ENCODE data around the gene CHST10.

The CHST10 gene

GRCh38 chr2:100451734-100452133 is 34.3 kb upstream of the CHST10 start:
- Histone ChIP-seq H3K27ac (replicated peaks) (no peak overlapping the region), H3K4me3 (replicated peaks; ENCODE audit: insufficient read depth, low read length) (no peak overlapping the region), H3K27me3 (ENCODE audit: insufficient read depth, poor library complexity, severe bottlenecking) (no peaks in the 10 kb centered on the region)
- no peak for TF ChIP-seq CTCF (IDR thresholded peaks at IDR 0.05; ENCODE audit: insufficient read depth, low read length)
- TF ChIP-seq POLR2AphosphoS5 (IDR thresholded peaks at IDR 0.05; ENCODE audit: low read depth): no peak
- TF ChIP-seq GABPA (IDR thresholded peaks at IDR 0.05; ENCODE audit: low read depth): no peak
- TF ChIP-seq, protein P1, sequence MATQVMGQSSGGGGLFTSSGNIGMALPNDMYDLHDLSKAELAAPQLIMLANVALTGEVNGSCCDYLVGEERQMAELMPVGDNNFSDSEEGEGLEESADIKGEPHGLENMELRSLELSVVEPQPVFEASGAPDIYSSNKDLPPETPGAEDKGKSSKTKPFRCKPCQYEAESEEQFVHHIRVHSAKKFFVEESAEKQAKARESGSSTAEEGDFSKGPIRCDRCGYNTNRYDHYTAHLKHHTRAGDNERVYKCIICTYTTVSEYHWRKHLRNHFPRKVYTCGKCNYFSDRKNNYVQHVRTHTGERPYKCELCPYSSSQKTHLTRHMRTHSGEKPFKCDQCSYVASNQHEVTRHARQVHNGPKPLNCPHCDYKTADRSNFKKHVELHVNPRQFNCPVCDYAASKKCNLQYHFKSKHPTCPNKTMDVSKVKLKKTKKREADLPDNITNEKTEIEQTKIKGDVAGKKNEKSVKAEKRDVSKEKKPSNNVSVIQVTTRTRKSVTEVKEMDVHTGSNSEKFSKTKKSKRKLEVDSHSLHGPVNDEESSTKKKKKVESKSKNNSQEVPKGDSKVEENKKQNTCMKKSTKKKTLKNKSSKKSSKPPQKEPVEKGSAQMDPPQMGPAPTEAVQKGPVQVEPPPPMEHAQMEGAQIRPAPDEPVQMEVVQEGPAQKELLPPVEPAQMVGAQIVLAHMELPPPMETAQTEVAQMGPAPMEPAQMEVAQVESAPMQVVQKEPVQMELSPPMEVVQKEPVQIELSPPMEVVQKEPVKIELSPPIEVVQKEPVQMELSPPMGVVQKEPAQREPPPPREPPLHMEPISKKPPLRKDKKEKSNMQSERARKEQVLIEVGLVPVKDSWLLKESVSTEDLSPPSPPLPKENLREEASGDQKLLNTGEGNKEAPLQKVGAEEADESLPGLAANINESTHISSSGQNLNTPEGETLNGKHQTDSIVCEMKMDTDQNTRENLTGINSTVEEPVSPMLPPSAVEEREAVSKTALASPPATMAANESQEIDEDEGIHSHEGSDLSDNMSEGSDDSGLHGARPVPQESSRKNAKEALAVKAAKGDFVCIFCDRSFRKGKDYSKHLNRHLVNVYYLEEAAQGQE (IDR thresholded peaks at IDR 0.05; ENCODE audit: insufficient replicate concordance, low read depth): no peak
- no peak for TF ChIP-seq SPI1 (IDR thresholded peaks at IDR 0.05; ENCODE audit: borderline replicate concordance, low read depth)
- DNase-seq (ENCODE audit: low read depth in 1 of 2, low spot score in 1 of 2): no peak

DNA sequence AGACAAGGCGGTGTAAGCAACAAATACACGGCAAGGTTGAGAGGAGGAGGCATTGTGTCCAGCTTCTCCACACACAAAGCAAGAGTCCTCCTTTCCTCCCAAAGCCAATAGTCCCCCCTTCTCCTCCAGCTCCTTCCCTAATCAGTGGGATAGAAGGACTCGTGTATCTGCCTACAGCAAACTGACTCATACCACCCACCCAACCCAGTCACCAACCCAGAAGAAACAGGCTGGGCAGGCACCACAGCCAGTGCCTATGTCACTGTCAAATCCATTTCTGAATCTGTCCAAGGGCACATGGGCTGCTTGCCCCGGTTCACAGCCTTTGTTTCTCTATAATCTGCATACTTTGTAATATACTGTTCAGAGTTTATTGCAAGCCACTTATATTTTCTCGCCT is 33.6 kb upstream of the CHST10 start:
- Histone ChIP-seq H3K27me3 (ENCODE audit: insufficient read depth, poor library complexity, severe bottlenecking) (no peaks in the 10 kb centered on the region), H3K4me3 (replicated peaks; ENCODE audit: insufficient read depth, low read length) (no peak overlapping the region), H3K27ac (replicated peaks) (no peak overlapping the region)
- no peak for TF ChIP-seq POLR2AphosphoS5 (IDR thresholded peaks at IDR 0.05; ENCODE audit: low read depth)
- no peak for TF ChIP-seq CTCF (IDR thresholded peaks at IDR 0.05; ENCODE audit: insufficient read depth, low read length)
- TF ChIP-seq, protein P1 (IDR thresholded peaks at IDR 0.05; ENCODE audit: insufficient replicate concordance, low read depth): no peak
- TF ChIP-seq GABPA (IDR thresholded peaks at IDR 0.05; ENCODE audit: low read depth): no peak
- TF ChIP-seq SPI1 (IDR thresholded peaks at IDR 0.05; ENCODE audit: borderline replicate concordance, low read depth): no peak
- DNase-seq (ENCODE audit: low read depth in 1 of 2, low spot score in 1 of 2): no peak

DNA sequence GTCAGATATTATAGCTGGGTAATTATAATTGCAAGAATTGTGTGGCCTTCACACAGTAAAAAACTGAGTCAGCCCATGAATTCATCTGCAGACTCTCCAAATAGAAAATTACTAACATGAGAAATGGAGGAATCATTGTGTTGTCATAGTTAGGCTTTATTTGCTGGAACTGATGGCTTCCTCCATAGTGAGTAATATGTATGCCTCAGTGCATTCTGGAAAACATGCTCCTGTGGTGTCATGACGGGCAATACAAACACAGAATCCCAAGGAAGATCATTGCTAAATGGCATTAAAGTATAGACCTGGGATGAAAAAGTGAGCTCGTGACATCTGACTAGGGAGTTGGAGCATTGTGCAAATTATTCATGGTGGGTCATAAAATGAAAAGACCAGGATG is 29.2 kb upstream of the CHST10 start:
- Histone ChIP-seq H3K27me3 (ENCODE audit: insufficient read depth, poor library complexity, severe bottlenecking) (no peaks in the 10 kb centered on the region), H3K4me3 (replicated peaks; ENCODE audit: insufficient read depth, low read length) (no peak overlapping the region), H3K27ac (replicated peaks) (no peak overlapping the region)
- no peak for DNase-seq (ENCODE audit: low read depth in 1 of 2, low spot score in 1 of 2)
- TF ChIP-seq SPI1 (IDR thresholded peaks at IDR 0.05; ENCODE audit: borderline replicate concordance, low read depth): no peak
- no peak for TF ChIP-seq GABPA (IDR thresholded peaks at IDR 0.05; ENCODE audit: low read depth)
- TF ChIP-seq, protein P1 (IDR thresholded peaks at IDR 0.05; ENCODE audit: insufficient replicate concordance, low read depth): no peak
- no peak for TF ChIP-seq CTCF (IDR thresholded peaks at IDR 0.05; ENCODE audit: insufficient read depth, low read length)
- no peak for TF ChIP-seq POLR2AphosphoS5 (IDR thresholded peaks at IDR 0.05; ENCODE audit: low read depth)
